Keratinocyte (primary cell): ENCODE measurements around the gene ANTXRL.
"Not testable (repeated sequence)": the region's sequence is repeated elsewhere in the genome, so short reads cannot be mapped to it uniquely, and the experiment has no call there.

Source experiments
- CTCF ChIP-seq, 3 experiments: IDR thresholded peaks in 1 of 3; conservative IDR thresholded peaks in 1 of 3; optimal IDR thresholded peaks in 1 of 3; 2 replicates in 2 of 3; 3 replicates in 1 of 3; pipeline versions ENCODE3 to v1.5.1; 2011; ENCODE audit warnings: low read length in 3 of 3, mild to moderate bottlenecking in 3 of 3, moderate library complexity in 2 of 3, control low read depth in 1 of 3, inconsistent platforms in 1 of 3; ENCODE audit not compliant: insufficient read depth in 2 of 3; ENCODE audit errors: extremely low read depth in 1 of 3
- EZH2 ChIP-seq: IDR thresholded peaks from one replicate; pipeline ENCODE4 v1.6.1; 2012; ENCODE audit warnings: inconsistent platforms, mild to moderate bottlenecking, low read length, moderate library complexity

GRCh38 chr10:46367209-46367608 lies 80.4 kb downstream of the ANTXRL start:
- TF ChIP-seq CTCF (optimal IDR thresholded peaks at IDR 0.05 in 1 of 3, IDR thresholded peaks at IDR 0.05 in 1 of 3, conservative IDR thresholded peaks at IDR 0.05 in 1 of 3; ENCODE audit: extremely low read depth in 1 of 3, insufficient read depth in 2 of 3, low read length in 3 of 3); EZH2: not testable (repeated sequence)
